Thyroid gland (tissue), 4 donors: ENCODE results near the gene PSTPIP1. TPM values are rescaled to one million over a fixed set of nuclear protein-coding genes. Genes with fewer than 3 reads are reported as not detected.

Source experiments
- DNase-seq, 2 donors: peaks; one replicate each; pipeline ENCODE4 v3.0.0-alpha.2; 2019
- H3K27ac ChIP-seq, 3 donors: fragments of 200-600 bp; sonication (generic); 1 replicate in 2 of 3; 2 replicates in 1 of 3; pipeline ENCODE4 v1.5.1; 2016 to 2019; ENCODE audit warnings: mild to moderate bottlenecking in 1 of 3, moderate library complexity in 1 of 3
- H3K27me3 ChIP-seq: fragments of 200-600 bp; sonication (generic); one replicate; pipeline ENCODE4 v1.5.1; 2019
- H3K36me3 ChIP-seq, 2 donors: fragments of 200-600 bp; sonication (generic); one replicate each; pipeline ENCODE4 v1.5.1; 2016 to 2019
- H3K4me1 ChIP-seq, 2 donors: fragments of 200-600 bp; sonication (generic); one replicate each; pipeline ENCODE4 v1.5.1; 2017 to 2019
- H3K4me3 ChIP-seq, 3 donors: fragments of 200-600 bp; sonication (generic); replicated peaks in 1 of 3; 1 replicate in 2 of 3; 2 replicates in 1 of 3; pipeline ENCODE4 v1.5.1; 2016; ENCODE audit warnings: mild to moderate bottlenecking in 1 of 3
- H3K9me3 ChIP-seq: fragments of 200-600 bp; sonication (generic); one replicate; pipeline ENCODE4 v1.5.1; 2017
- POLR2A ChIP-seq, 2 donors: fragments of 450-650 bp; IDR thresholded peaks; one replicate each; pipeline ENCODE4 v1.6.1; 2017; ENCODE audit warnings: antibody characterized with exemption in 2 of 2, mild to moderate bottlenecking in 2 of 2, moderate library complexity in 1 of 2
- WGBS, 2 donors: methylation state at CpG; one replicate each; pipeline ENCODE4 v1.1.5; 2017; 5-methylcytosine and 5-hydroxymethylcytosine counted together
- intact Hi-C: fragments of 100-400 bp; cut with DNase I; formaldehyde crosslinking; loops from one replicate; pipeline ENCODE4 v1.15.1; 2023
- total RNA-seq, 4 donors: library from RNA; depleted of rRNA; stranded (reverse); fragments of >200 nt; gene quantifications; one replicate each; pipeline ENCODE4 v1.2.3, GENCODE V29; 2016
- TF ChIP-seq, protein P1 (sequence below), 6 experiments: fragments of 200-600 bp in 3 of 6; fragments of 450-650 bp in 3 of 6; sonication (generic) in 3 of 6; IDR thresholded peaks; one replicate each; pipeline ENCODE4 v1.5.1; 2016 to 2019; ENCODE audit warnings: antibody characterized with exemption in 6 of 6, mild to moderate bottlenecking in 2 of 6, inconsistent platforms in 1 of 6, moderate library complexity in 1 of 6

The PSTPIP1 gene
- total RNA-seq, 4 donors from 2014 or later = 1.4 to 6.9 (median 3.7) TPM

DNA sequence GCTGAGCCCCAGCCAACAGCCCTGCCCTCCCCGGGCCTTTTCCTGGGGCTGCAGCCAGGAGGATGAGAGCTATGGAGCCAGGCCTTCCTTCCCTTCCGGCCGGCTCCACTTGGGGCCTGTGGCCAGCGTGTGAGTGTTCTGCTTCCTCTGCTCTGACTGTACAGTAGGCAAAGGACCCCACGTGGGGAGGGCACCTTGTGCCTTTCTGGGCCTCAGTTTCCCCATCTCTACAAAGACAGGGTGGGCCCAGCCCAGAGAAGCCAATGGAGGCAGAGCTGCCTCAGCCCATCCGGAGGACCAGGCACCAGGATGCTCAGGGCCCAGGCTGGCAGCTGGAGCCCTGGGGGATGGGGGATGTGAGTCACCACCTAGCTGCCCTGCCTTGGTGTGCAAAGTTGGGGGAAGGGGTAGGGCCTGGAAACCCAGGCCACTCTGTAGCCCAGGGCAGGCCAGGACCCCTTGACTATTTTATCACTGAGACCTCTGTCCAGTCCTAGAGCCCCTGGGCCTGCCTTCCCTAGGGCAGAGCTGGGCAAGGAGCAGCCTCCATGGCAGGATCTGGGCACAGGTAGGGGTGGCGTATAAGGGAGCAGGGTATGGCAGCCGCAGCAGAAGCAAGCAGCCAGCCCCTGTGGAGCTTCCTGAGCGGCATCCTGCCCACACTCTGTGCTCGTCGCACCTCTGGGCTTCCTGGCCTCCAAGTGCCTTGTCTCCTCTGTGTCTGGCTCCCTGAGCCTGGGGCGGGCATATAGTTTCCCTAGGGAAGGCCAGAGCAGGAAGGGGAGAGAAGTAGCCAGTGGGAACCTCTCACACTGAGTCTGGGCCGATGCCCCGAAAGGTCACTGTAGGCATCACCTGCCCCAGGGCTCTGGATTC lies 1.8 kb downstream of the PSTPIP1 start:
- 72 to 82% methylated on average over 10 to 13 of the region's 14 CpGs for WGBS, 2 donors
- Histone ChIP-seq H3K9me3 (no peaks in the 10 kb centered on the region), H3K27ac (no peak overlapping the region), H3K27me3 (no peaks in the 10 kb centered on the region), H3K4me1 (no peaks in the 10 kb centered on the region), H3K4me3 (no peak overlapping the region), H3K36me3 (no peaks in the 10 kb centered on the region)
- TF ChIP-seq, protein P1, sequence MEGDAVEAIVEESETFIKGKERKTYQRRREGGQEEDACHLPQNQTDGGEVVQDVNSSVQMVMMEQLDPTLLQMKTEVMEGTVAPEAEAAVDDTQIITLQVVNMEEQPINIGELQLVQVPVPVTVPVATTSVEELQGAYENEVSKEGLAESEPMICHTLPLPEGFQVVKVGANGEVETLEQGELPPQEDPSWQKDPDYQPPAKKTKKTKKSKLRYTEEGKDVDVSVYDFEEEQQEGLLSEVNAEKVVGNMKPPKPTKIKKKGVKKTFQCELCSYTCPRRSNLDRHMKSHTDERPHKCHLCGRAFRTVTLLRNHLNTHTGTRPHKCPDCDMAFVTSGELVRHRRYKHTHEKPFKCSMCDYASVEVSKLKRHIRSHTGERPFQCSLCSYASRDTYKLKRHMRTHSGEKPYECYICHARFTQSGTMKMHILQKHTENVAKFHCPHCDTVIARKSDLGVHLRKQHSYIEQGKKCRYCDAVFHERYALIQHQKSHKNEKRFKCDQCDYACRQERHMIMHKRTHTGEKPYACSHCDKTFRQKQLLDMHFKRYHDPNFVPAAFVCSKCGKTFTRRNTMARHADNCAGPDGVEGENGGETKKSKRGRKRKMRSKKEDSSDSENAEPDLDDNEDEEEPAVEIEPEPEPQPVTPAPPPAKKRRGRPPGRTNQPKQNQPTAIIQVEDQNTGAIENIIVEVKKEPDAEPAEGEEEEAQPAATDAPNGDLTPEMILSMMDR (IDR thresholded peaks at IDR 0.05) = no peak
- no peak for TF ChIP-seq POLR2A (IDR thresholded peaks at IDR 0.05)
- intact Hi-C loops = no loop called here
- DNase-seq = no peak

DNA sequence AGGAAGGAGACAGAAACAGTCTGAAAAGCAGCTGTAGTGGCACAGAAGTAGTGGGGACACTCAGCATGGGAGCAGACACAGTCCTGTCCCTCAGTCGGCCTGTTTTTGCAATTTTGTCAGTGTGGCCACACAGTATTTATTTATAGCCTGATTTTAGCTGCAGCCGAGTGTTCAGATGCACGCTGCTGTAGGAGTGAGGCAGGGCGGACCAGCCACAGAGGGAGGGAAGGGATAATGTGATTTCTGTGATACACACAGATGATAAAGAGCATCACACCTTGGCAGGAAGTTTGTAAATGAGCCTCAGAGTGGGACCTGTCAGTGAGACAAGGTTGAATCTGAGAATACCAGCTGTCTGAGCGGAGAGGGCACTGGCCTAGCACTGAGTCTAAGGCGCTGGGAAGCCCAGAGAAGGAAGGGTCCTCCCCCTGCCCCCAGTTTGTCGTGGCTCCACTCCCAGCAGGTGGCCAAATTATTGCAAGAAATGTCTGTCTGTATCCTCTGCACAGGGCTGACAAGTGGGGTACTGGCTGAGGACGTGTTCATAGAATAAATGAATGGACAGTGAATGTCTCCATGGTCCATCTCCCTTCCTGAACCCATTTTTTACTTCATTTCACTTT lies 3.8 kb downstream of the PSTPIP1 start:
- intact Hi-C loops = no loop called here
- TF ChIP-seq POLR2A (IDR thresholded peaks at IDR 0.05) = no peak
- TF ChIP-seq, protein P1 (IDR thresholded peaks at IDR 0.05) = no peak
- no peaks in the 10 kb centered on the region for H3K4me1 ChIP-seq
- H3K9me3 ChIP-seq = no peaks in the 10 kb centered on the region
- no peaks in the 10 kb centered on the region for H3K27me3 ChIP-seq
- DNase-seq = no peak
- 83% methylated on average over 8 of the region's 8 CpGs for WGBS, 2 donors
- no peak overlapping the region for H3K27ac ChIP-seq
- no peak overlapping the region for H3K4me3 ChIP-seq
- no peaks in the 10 kb centered on the region for H3K36me3 ChIP-seq

DNA sequence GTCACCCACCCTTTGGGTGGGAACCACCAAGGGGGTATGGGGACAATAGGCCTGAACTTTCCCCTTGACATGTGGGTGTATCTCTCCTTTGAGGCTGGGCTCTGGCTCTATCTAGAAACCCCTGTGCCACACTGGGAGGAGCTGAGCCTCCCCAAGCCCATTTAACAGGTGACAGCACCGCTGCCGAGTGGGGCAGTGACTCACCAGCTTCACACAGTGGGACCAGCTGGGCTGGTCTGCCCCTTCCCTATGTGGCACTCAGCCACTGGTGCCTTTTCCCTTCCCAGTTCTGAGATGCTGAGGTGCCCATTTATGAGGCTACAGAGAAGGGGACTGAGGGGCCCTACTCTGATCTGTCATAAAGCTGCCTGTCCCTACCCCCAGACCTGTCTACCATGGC lies 5.1 kb downstream of the PSTPIP1 start:
- no peaks in the 10 kb centered on the region for H3K9me3 ChIP-seq
- H3K27me3 ChIP-seq = no peaks in the 10 kb centered on the region
- intact Hi-C loops = no loop called here
- H3K27ac ChIP-seq = no peak overlapping the region
- no peaks in the 10 kb centered on the region for H3K36me3 ChIP-seq
- DNase-seq = no peak
- H3K4me1 ChIP-seq = no peaks in the 10 kb centered on the region
- TF ChIP-seq, protein P1 (IDR thresholded peaks at IDR 0.05) = no peak
- no peak overlapping the region for H3K4me3 ChIP-seq
- 74 to 88% methylated on average over 2 of the region's 2 CpGs for WGBS, 2 donors

DNA sequence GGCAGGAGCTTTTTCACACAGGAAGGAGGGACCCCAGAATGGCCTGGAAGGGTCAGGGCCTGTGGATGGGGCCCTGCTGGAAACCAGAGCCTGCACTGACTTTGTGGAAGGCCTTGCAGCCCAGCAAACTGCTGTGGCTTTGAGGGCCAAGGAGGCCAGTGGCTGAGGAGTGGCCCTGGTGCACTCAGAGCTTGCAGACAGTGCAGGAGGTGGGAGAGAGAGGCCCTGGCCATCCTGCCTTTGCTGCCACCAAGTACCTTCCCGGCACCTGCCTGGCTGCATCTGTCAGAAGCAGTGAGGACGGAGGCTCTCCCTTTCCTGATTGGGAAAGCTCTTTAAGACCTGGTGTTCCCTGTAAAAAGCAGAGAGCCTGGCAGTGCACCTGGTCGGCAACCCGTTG lies 6.4 kb downstream of the PSTPIP1 start:
- no peak for TF ChIP-seq POLR2A (IDR thresholded peaks at IDR 0.05)
- TF ChIP-seq, protein P1 (IDR thresholded peaks at IDR 0.05) = no peak
- no peak for DNase-seq
- H3K4me1 ChIP-seq = no peaks in the 10 kb centered on the region
- H3K36me3 ChIP-seq = no peaks in the 10 kb centered on the region
- H3K27me3 ChIP-seq = no peaks in the 10 kb centered on the region
- no peak overlapping the region for H3K4me3 ChIP-seq
- intact Hi-C loops = no loop called here
- H3K9me3 ChIP-seq = no peaks in the 10 kb centered on the region
- H3K27ac ChIP-seq = no peak overlapping the region
- 70% methylated on average over 4 of the region's 4 CpGs for WGBS, 2 donors

DNA sequence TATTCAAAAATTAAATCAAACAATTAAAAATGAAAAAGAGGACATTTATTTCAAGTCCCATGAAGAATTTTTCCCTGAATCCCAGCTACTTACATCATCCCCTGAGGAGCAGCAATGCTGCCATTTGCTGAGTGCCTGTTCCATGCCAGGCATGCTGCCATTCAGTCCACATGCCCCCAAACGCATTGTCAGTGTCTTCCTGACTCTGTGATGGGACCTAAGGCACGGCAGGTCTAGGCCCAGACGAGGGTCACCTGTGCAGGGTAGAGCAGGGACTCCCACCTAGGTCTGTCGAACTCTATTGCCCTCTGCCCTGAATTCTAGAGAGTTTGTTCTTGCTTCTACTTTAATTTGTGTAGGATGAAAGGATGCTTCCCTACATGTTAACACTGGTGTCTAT lies 7.0 kb downstream of the PSTPIP1 start:
- intact Hi-C loops = no loop called here
- DNase-seq = no peak
- Histone ChIP-seq H3K27me3 (no peaks in the 10 kb centered on the region), H3K4me3 (no peak overlapping the region), H3K9me3 (no peaks in the 10 kb centered on the region), H3K27ac (no peak overlapping the region), H3K4me1 (no peaks in the 10 kb centered on the region), H3K36me3 (no peaks in the 10 kb centered on the region)
- WGBS, 2 donors = 83 to 93% methylated on average over 4 of the region's 4 CpGs
- TF ChIP-seq, protein P1 (IDR thresholded peaks at IDR 0.05) = no peak
- TF ChIP-seq POLR2A (IDR thresholded peaks at IDR 0.05) = no peak
